Prostate gland (tissue), 2 donors: ENCODE data around the gene ARHGEF4. TPM values are rescaled to one million over a fixed set of nuclear protein-coding genes. Genes with fewer than 3 reads are reported as not detected.
A peak's percentile ranks its signal among the peaks of the same experiment; 100 is the strongest.

Experiments
- DNase-seq: peaks from one replicate; pipeline ENCODE4 v3.0.0-alpha.2; 2019; ENCODE audit warnings: low spot score
- H3K27ac ChIP-seq, 2 donors: fragments of 200-600 bp; sonication (generic); 2 replicates each; pipeline ENCODE4 v1.5.1; 2017 to 2019
- H3K27me3 ChIP-seq: fragments of 200-600 bp; sonication (generic); replicated peaks from 2 replicates; pipeline ENCODE4 v1.5.1; 2019; ENCODE audit not compliant: insufficient read depth
- H3K36me3 ChIP-seq, 2 donors: fragments of 200-600 bp; sonication (generic); 1 replicate in 1 of 2; 2 replicates in 1 of 2; pipeline versions ENCODE4 v1.5.1 to v1.8.1; 2017 to 2019
- H3K4me1 ChIP-seq: fragments of 200-600 bp; sonication (generic); replicated peaks from 2 replicates; pipeline ENCODE4 v1.5.1; 2019
- H3K4me3 ChIP-seq, 2 donors: fragments of 200-600 bp; sonication (generic); 2 replicates each; pipeline ENCODE4 v1.5.1; 2017 to 2019
- H3K9me3 ChIP-seq: fragments of 200-600 bp; sonication (generic); 2 replicates; pipeline ENCODE4 v1.5.1; 2017
- POLR2A ChIP-seq: fragments of 450-650 bp; IDR thresholded peaks from one replicate; pipeline ENCODE4 v1.6.1; 2016; ENCODE audit warnings: antibody characterized with exemption, mild to moderate bottlenecking
- POLR2AphosphoS5 ChIP-seq: sonication (generic); formaldehyde crosslinking; IDR thresholded peaks from one replicate; pipeline ENCODE4 v1.6.1; 2017; ENCODE audit warnings: antibody characterized with exemption
- WGBS: methylation state at CpG from one replicate; pipeline ENCODE4 v1.1.5; 2018; 5-methylcytosine and 5-hydroxymethylcytosine counted together
- intact Hi-C: fragments of 100-400 bp; cut with DNase I; formaldehyde crosslinking; loops from one replicate; pipeline ENCODE4 v1.14.2; 2022
- total RNA-seq, 2 donors: library from RNA; depleted of rRNA; stranded (reverse); fragments of >200 nt; gene quantifications; one replicate each; pipeline ENCODE4 v1.1.0, GENCODE V29; 2016
- TF ChIP-seq, protein P1 (sequence below), 4 experiments: fragments of 200-600 bp in 2 of 4; fragments of 450-650 bp in 2 of 4; sonication (generic) in 2 of 4; IDR thresholded peaks; 1 replicate in 3 of 4; 2 replicates in 1 of 4; pipeline ENCODE4 v1.5.1; 2016 to 2019; ENCODE audit warnings: antibody characterized with exemption in 4 of 4, mild to moderate bottlenecking in 2 of 4, moderate library complexity in 2 of 4

ARHGEF4 gene
- total RNA-seq, 2 donors from 2014 or later = 9.6 to 56.0 TPM

DNA sequence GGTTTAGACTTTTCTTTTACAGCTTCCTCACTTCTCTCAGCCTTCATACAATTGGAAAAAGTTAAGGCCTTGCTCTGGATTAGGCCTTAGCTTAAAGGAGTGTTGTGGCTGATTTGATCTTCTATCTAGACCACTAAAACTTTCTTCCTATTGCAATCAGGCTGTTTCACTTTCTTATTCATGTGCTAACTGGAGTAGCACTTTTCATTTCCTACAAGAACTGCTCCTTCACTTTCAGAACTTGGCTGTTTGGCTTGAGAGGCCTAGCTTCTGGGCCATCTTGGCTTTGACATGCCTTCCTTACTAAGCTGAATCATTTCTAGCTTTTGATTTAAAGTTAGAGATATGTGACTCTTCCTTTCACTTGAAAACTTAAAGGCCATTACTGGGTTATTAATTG lies 114.3 kb downstream of the ARHGEF4 start:
- H3K27me3 ChIP-seq = no peaks in the 10 kb centered on the region
- no peaks in the 10 kb centered on the region for H3K36me3 ChIP-seq
- no peak for TF ChIP-seq POLR2A
- TF ChIP-seq, protein P1, sequence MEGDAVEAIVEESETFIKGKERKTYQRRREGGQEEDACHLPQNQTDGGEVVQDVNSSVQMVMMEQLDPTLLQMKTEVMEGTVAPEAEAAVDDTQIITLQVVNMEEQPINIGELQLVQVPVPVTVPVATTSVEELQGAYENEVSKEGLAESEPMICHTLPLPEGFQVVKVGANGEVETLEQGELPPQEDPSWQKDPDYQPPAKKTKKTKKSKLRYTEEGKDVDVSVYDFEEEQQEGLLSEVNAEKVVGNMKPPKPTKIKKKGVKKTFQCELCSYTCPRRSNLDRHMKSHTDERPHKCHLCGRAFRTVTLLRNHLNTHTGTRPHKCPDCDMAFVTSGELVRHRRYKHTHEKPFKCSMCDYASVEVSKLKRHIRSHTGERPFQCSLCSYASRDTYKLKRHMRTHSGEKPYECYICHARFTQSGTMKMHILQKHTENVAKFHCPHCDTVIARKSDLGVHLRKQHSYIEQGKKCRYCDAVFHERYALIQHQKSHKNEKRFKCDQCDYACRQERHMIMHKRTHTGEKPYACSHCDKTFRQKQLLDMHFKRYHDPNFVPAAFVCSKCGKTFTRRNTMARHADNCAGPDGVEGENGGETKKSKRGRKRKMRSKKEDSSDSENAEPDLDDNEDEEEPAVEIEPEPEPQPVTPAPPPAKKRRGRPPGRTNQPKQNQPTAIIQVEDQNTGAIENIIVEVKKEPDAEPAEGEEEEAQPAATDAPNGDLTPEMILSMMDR (IDR thresholded peaks at IDR 0.05) = no peak
- H3K4me1 ChIP-seq = no peaks in the 10 kb centered on the region
- intact Hi-C loops = no loop called here
- H3K9me3 ChIP-seq = no peaks in the 10 kb centered on the region
- H3K4me3 ChIP-seq = no peak overlapping the region
- no peak for DNase-seq
- H3K27ac ChIP-seq = no peak overlapping the region

DNA sequence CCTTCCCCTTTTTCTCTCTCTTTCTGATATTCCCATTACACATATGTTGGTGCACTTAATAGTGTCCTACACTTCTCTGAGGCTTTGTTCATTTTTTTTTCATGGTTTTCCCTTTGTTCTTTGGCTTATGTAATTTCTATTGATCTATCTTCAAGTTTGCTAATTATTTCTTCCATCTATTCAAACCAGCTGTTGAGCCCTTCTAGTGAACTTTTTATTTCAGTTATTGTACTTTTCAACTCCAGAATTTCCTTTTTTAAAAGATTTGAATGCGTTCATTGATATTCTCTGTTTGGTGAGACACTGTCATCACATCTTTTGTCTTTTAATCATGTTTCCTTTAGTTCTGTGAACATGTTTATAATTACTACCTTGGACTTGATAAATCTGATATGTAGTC lies 118.2 kb downstream of the ARHGEF4 start:
- no peak for TF ChIP-seq POLR2AphosphoS5
- TF ChIP-seq, protein P1 (IDR thresholded peaks at IDR 0.05) = no peak
- TF ChIP-seq POLR2A = no peak
- no peak for DNase-seq
- Histone ChIP-seq H3K27me3 (no peaks in the 10 kb centered on the region), H3K27ac (no peak overlapping the region), H3K4me3 (no peak overlapping the region), H3K9me3 (no peaks in the 10 kb centered on the region), H3K36me3 (no peaks in the 10 kb centered on the region), H3K4me1 (no peaks in the 10 kb centered on the region)
- WGBS = 86% methylated on average over 1 of the region's 1 CpG
- intact Hi-C loops = no loop called here

DNA sequence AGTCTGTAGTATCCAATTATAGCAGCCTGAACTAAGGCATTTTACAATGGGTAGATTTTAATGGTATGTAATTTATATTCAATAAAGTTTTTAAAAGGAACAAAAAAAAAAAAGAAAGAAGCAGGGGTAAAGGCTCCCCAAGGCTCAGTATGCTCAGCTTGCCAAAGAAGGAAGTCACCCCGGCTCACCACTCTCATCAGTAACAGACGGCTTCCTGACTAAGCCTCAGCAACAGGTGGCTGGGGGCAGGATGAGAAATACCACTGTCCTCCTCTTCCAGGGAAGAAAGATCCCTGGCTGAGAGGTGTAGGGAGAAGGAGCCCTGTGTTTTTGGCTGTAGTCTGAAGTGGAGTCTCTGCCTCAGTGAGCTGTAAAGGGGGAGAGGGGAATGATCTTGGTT lies 121.2 kb downstream of the ARHGEF4 start:
- intact Hi-C loops = no loop called here

DNA sequence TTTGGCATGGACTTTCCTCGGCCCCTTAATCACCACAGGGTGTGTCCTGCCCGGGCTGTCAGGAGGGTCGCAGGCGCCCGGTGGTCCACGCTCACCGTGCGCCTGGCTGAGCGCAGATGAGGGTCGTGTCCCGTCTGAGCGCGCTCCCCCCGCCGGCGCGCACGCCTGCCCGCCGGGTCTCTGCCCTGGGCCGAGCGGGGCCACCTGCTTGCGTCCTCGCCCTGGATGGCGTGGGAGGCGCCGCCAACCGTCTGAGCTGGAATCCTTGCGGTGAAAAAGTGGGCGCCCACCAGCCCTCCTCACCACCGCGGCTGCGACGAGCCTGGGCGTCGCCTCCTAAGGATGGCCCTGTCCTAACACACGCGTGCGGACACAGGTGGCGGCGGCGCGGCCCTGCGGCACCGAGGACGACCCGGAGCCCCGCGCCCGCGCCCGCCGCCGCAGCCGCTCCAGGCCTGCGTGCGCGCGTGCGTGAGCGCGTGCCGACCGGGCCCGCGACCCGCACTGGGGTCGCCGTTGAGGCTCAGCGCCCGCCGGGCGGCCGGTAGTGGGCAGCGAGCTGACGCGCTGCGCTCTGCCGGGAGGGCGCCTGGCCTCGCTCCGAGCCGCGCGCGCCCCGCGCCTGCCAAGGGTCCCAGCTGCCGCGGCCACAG lies 126.6 kb downstream of the ARHGEF4 start:
- Histone ChIP-seq H3K36me3 (no peaks in the 10 kb centered on the region), H3K4me1 (no peaks in the 10 kb centered on the region), H3K4me3 (peak overlapping the region in 1 of 2 donors; percentile 25), H3K9me3 (no peaks in the 10 kb centered on the region), H3K27me3 (peaks cover 11% of the 10 kb centered on the region), H3K27ac (no peak overlapping the region)
- 4% methylated on average over 17 of the region's 90 CpGs for WGBS
- no peak for DNase-seq
- intact Hi-C loops = no loop called here
- TF ChIP-seq POLR2A = no peak
- TF ChIP-seq POLR2AphosphoS5 = no peak
- TF ChIP-seq, protein P1 (IDR thresholded peaks at IDR 0.05) = no peak

More for the DNA sequence above, 121.2 kb downstream of the ARHGEF4 start:
- WGBS = 42% methylated on average over 2 of the region's 2 CpGs
- TF ChIP-seq, protein P1 (IDR thresholded peaks at IDR 0.05) = no peak
- TF ChIP-seq POLR2A (no peak), POLR2AphosphoS5 (no peak)
- Histone ChIP-seq H3K4me1 (no peaks in the 10 kb centered on the region), H3K9me3 (no peaks in the 10 kb centered on the region), H3K27ac (no peak overlapping the region), H3K27me3 (peaks cover under 1% of the 10 kb centered on the region), H3K4me3 (no peak overlapping the region), H3K36me3 (no peaks in the 10 kb centered on the region)
- DNase-seq = no peak
